ENCODE measurements around the gene WWOX. TPM values are rescaled to one million over a fixed set of nuclear protein-coding genes. Genes with fewer than 3 reads are reported as not detected.

Gene WWOX
- total RNA-seq, 4 donors from 2014 or later = 12.9 to 53.5 (median 25.6) TPM

DNA sequence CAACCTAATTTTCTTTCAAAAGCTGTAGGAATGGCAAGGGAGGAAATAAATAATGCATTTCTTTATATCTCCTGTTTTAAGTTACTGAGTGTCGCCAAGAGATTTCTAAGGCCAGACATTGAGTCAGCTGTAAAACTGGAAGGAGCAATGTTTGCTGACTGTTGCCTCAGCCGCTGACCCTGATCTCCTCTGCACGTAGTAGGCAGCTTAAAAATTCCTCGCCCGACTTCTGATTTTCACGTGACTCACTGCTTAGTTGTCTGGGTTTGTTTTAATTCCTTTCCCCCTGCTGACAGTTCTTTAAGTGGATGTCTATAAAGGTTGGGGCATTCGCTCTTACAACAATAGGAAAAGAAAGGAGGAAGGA lies 100.6 kb downstream of the WWOX start:
- Histone ChIP-seq H3K27ac (no peak overlapping the region), H3K4me1 (no peaks in the 10 kb centered on the region), H3K9me3 (no peaks in the 10 kb centered on the region), H3K27me3 (no peaks in the 10 kb centered on the region), H3K36me3 (no peaks in the 10 kb centered on the region), H3K4me3 (no peak overlapping the region)
- WGBS, 2 donors (ENCODE audit: low coverage in 1 of 2) = 88 to 93% methylated on average over 6 of the region's 7 CpGs
- no peak for TF ChIP-seq POLR2AphosphoS5 (IDR thresholded peaks at IDR 0.05)
- TF ChIP-seq, protein P1, sequence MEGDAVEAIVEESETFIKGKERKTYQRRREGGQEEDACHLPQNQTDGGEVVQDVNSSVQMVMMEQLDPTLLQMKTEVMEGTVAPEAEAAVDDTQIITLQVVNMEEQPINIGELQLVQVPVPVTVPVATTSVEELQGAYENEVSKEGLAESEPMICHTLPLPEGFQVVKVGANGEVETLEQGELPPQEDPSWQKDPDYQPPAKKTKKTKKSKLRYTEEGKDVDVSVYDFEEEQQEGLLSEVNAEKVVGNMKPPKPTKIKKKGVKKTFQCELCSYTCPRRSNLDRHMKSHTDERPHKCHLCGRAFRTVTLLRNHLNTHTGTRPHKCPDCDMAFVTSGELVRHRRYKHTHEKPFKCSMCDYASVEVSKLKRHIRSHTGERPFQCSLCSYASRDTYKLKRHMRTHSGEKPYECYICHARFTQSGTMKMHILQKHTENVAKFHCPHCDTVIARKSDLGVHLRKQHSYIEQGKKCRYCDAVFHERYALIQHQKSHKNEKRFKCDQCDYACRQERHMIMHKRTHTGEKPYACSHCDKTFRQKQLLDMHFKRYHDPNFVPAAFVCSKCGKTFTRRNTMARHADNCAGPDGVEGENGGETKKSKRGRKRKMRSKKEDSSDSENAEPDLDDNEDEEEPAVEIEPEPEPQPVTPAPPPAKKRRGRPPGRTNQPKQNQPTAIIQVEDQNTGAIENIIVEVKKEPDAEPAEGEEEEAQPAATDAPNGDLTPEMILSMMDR (IDR thresholded peaks at IDR 0.05) = no peak
- TF ChIP-seq EP300 (IDR thresholded peaks at IDR 0.05) = no peak
- TF ChIP-seq POLR2A (IDR thresholded peaks at IDR 0.05) = no peak
- ATAC-seq = no peak

DNA sequence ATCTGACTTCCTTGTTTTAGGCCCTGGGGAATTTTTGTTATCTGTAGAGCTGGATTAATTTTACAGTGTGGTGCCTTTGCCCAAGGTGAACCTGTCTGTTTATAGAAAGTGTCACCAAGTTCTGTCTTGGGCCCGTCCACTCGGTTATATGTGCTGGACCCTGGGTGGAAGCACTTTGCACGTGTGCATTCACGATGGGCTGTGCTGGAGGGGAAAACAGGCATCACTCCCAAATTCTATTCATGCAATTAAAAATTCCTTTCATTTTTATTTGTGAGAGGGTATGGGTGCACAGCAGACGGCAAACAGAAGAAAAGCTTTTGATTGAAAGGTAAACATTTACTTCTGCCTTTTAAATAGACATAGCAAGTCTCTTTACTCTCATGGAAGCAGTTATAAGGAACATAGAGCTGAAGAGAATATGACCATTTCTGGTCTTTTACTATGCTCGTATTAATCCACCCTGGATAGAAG lies 101.2 kb downstream of the WWOX start:
- whole genome bisulfite sequencing, 2 donors (ENCODE audit: low coverage in 1 of 2) = 87 to 97% methylated on average over 2 to 4 of the region's 6 CpGs
- TF ChIP-seq, protein P1 (IDR thresholded peaks at IDR 0.05) = no peak
- no peak for TF ChIP-seq POLR2AphosphoS5 (IDR thresholded peaks at IDR 0.05)
- TF ChIP-seq POLR2A (IDR thresholded peaks at IDR 0.05) = no peak
- TF ChIP-seq EP300 (IDR thresholded peaks at IDR 0.05) = no peak
- ATAC-seq = no peak
- Histone ChIP-seq H3K4me1 (no peaks in the 10 kb centered on the region), H3K36me3 (no peaks in the 10 kb centered on the region), H3K27ac (no peak overlapping the region), H3K4me3 (no peak overlapping the region), H3K9me3 (no peaks in the 10 kb centered on the region), H3K27me3 (no peaks in the 10 kb centered on the region)

DNA sequence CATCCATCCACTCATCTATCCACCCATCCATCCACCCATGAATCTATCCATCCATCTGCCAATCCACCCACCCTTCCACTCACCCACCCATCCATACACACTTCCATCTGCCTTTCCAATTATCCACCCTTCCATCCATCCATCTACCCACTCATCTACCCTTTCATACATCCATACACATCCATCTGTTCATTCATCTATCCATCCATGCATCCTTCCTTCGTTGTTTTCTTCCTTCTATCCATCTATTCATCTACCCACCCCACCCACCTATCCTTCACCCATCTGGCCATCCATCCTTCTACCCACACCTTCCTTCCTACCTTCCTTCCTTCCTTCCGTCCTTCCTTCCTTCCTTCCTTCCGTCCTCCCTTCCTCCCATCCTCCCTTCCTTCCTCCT lies 106.1 kb downstream of the WWOX start:
- no peak for ATAC-seq
- Histone ChIP-seq H3K27ac (no peak overlapping the region), H3K9me3 (no peaks in the 10 kb centered on the region), H3K27me3 (no peaks in the 10 kb centered on the region), H3K4me3 (no peak overlapping the region), H3K4me1 (peaks cover 0 to 13% (median 5%) of the 10 kb centered on the region in 3 donors), H3K36me3 (no peaks in the 10 kb centered on the region)
- 94 to 97% methylated on average over 3 of the region's 3 CpGs for WGBS, 2 donors (ENCODE audit: low coverage in 1 of 2)
- no peak for TF ChIP-seq POLR2A (IDR thresholded peaks at IDR 0.05)

DNA sequence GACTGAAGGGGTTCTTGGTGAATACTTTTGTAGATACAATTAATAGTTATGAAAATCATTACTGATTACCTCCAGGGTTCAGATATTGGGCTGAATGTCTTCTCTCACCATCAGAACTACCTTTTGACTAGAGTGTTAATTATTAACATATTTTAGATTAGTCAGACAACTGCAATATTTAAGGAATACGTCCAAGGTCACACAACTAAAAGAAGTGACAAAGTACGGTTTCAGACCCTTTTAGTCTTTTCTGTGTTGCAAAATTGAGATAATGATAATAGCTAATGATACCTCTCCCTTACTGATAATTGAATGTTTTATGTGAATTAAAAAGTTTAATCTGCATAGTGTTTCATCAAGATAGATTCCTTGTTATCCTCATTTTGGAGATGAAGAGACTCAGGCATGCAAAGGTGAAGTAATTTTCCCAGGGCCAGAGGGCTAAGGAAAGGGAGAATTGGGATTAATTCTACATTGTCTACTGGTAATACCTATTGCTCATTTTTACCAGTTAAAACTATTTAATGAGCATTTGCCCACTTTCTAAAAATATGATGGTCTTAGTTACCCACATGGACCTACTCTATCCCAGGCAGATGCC lies 107.3 kb downstream of the WWOX start:
- Histone ChIP-seq H3K4me1 (peaks cover 0 to 14% (median 5%) of the 10 kb centered on the region in 3 donors), H3K27me3 (peaks cover 2% of the 10 kb centered on the region), H3K4me3 (no peak overlapping the region), H3K9me3 (no peaks in the 10 kb centered on the region), H3K27ac (no peak overlapping the region), H3K36me3 (no peaks in the 10 kb centered on the region)
- ATAC-seq = no peak
- TF ChIP-seq POLR2AphosphoS5 (IDR thresholded peaks at IDR 0.05) = no peak
- TF ChIP-seq POLR2A (IDR thresholded peaks at IDR 0.05) = no peak
- no peak for TF ChIP-seq EP300 (IDR thresholded peaks at IDR 0.05)
- TF ChIP-seq, protein P1 (IDR thresholded peaks at IDR 0.05) = no peak
- 83 to 94% methylated on average over 2 of the region's 2 CpGs for WGBS, 2 donors (ENCODE audit: low coverage in 1 of 2)

DNA sequence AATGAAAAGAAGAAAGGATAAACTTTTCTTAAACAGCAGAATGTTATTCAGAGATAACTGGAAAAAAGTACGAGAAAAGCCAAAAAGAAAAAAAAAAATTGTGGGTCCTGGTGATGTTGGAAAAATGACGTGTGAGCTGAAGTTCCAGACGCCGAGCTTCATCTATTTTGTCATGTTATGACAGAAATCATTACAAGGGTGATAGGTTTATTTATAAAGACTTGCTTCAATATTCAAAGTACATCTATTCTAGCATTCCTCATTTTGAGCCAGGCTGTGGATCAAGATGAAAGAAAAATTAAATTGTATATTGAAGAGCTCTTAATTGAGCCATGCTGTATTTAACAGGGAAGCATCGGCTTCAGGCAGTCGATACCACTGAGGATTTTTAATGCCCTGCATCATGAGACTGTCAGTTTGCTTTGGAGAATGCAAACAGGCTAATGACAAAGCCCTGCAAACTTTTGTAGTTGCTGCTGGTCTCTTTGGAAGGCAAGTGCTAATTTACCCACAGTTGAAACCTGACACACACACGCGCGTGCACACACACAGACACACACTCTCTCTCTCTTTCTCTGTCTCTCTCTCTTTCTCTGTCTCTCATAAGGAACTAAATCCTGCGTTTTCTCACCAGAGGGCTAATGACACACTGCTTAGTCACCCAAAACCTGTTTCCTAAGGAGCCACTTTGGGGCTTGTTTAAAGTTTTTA lies 110.7 kb downstream of the WWOX start:
- Histone ChIP-seq H3K4me1 (peaks cover 0 to 14% (median 5%) of the 10 kb centered on the region in 3 donors), H3K4me3 (no peak overlapping the region), H3K27ac (no peak overlapping the region), H3K36me3 (no peaks in the 10 kb centered on the region), H3K9me3 (no peaks in the 10 kb centered on the region), H3K27me3 (peaks cover 24% of the 10 kb centered on the region)
- no peak for TF ChIP-seq POLR2A (IDR thresholded peaks at IDR 0.05)
- ATAC-seq = no peak
- 8 to 19% methylated on average over 9 to 10 of the region's 10 CpGs for WGBS, 2 donors (ENCODE audit: low coverage in 1 of 2)

Measured in gastroesophageal sphincter (tissue), 4 donors.